Progenitor cell of endocrine pancreas (in vitro differentiated cells): ENCODE measurements around the gene FADS6. TPM values are rescaled to one million over a fixed set of nuclear protein-coding genes. Genes with fewer than 3 reads are reported as not detected.

Experiments used
- DNase-seq: peaks from one replicate; pipeline ENCODE4 v3.0.0; 2021; ENCODE audit warnings: low spot score; ENCODE audit not compliant: unreplicated experiment
- H3K27ac Mint-ChIP-seq: 2 replicates; pipeline ENCODE4 v1.8.0; 2021; ENCODE audit warnings: mild to moderate bottlenecking, moderate library complexity, mixed read lengths
- H3K27me3 Mint-ChIP-seq: 2 replicates; pipeline ENCODE4 v1.8.0; 2021; ENCODE audit warnings: mixed read lengths
- H3K36me3 Mint-ChIP-seq: 2 replicates; pipeline ENCODE4 v1.8.0; 2022; ENCODE audit warnings: mixed read lengths; ENCODE audit not compliant: insufficient read depth
- H3K4me1 Mint-ChIP-seq: 2 replicates; pipeline ENCODE4 v1.8.0; 2021; ENCODE audit warnings: low read depth, mixed read lengths
- H3K4me3 Mint-ChIP-seq: 2 replicates; pipeline ENCODE4 v1.8.0; 2021; ENCODE audit warnings: low read depth, mild to moderate bottlenecking, moderate library complexity, mixed read lengths
- H3K9me3 Mint-ChIP-seq: 2 replicates; pipeline ENCODE4 v1.8.0; 2021; ENCODE audit warnings: low read depth, mixed read lengths
- total RNA-seq: library from RNA; stranded (reverse); gene quantifications from 2 replicates; pipeline ENCODE4 v1.2.1, GENCODE V29; 2021
- TF ChIP-seq, protein P1 (sequence below): fragments of 200-600 bp; sonication (generic); IDR thresholded peaks from one replicate; pipeline ENCODE4 v1.5.0; 2021; ENCODE audit warnings: antibody characterized with exemption, mild to moderate bottlenecking; ENCODE audit not compliant: unreplicated experiment

Gene FADS6
- total RNA-seq, 1 donor from 2014 or later, result 0.14 TPM

DNA sequence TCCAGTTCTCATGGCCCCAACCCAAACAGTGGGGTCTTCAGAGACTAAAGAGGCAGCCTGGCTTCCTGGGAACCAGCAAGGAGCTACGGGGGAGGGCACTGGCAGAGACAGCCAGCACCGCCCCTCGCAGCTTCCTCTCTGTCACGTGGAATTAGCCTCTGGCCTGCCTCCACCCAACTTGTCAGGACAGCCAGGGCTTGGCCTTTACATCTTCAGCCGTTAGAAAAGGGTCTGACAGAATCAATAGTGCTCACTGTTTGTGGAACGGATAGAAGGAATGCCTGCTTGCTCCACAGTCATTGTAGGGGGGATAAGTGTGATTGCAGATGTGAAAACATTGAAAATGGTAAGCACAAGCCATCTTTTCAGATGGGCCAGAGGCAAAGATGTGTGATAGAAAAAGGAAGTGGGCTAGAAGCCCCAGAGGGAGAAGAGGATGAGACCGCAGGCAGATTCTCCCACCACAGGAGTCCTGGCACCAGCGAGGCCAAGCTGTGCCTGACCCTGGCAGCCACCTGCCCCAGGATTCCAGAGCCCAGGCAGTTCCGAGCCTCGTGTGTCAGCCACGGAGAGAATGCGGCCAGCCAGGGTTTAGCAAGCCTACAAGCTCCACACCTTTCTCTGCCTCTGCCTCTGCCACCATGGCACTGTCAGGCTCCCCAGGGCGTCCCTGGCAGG lies 52.3 kb downstream of the FADS6 start:
- no peak overlapping the region for H3K4me3 Mint-ChIP-seq

DNA sequence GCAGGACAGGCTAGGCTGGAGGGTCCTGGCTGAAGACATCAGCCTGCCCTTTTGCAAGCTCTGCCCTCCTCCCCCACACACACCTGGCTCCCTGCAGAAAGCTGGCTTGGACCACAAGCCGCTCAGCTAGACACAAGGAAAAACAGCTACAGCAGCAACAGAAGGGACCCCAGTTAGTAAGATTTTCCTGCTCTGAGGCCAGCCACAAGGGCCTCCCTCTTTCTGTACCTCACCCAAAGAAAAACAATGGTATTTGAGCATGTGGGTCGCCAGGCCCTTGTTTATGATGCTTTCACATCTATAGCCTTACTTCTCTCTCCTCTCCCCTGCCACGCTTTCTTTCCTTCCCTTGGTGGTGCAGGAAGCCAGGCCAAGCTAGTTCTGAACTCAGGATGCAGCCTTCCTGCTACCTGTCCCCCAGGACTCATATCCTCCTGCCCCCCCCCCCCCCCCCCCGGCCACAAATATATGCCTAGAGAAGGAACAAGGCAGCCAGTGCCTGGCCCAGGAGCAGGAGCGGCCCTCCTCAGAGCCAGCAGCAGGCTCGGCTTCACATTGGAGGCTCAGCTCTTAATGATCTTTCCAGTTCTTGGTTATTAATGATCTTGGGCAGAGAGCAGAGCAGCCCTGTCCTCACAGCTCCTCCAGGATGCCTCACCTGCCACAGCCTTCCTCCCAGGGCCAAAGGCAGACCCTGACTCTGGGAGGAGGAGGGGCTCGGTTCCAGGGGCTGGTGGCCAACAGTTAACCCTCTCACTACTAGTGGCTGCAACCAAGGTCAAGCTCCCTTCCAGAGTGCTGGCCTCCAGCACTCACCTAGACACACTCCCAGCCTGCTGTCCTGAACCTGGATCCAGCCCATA lies 53.2 kb downstream of the FADS6 start:
- Mint-ChIP-seq H3K36me3 (peaks cover 4% of the 10 kb centered on the region), H3K27me3 (peaks cover 31% of the 10 kb centered on the region), H3K4me1 (peaks cover 14% of the 10 kb centered on the region), H3K4me3 (no peak overlapping the region), H3K27ac (peak overlapping the region; percentile 46), H3K9me3 (no peaks in the 10 kb centered on the region)
- no peak for DNase-seq
- TF ChIP-seq, protein P1, sequence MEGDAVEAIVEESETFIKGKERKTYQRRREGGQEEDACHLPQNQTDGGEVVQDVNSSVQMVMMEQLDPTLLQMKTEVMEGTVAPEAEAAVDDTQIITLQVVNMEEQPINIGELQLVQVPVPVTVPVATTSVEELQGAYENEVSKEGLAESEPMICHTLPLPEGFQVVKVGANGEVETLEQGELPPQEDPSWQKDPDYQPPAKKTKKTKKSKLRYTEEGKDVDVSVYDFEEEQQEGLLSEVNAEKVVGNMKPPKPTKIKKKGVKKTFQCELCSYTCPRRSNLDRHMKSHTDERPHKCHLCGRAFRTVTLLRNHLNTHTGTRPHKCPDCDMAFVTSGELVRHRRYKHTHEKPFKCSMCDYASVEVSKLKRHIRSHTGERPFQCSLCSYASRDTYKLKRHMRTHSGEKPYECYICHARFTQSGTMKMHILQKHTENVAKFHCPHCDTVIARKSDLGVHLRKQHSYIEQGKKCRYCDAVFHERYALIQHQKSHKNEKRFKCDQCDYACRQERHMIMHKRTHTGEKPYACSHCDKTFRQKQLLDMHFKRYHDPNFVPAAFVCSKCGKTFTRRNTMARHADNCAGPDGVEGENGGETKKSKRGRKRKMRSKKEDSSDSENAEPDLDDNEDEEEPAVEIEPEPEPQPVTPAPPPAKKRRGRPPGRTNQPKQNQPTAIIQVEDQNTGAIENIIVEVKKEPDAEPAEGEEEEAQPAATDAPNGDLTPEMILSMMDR, result no peak

More for the DNA sequence above, 52.3 kb downstream of the FADS6 start:
- Mint-ChIP-seq H3K27me3 (peaks cover 40% of the 10 kb centered on the region), H3K4me1 (peaks cover 14% of the 10 kb centered on the region), H3K9me3 (no peaks in the 10 kb centered on the region), H3K27ac (peak overlapping the region; percentile 26), H3K36me3 (peaks cover 2% of the 10 kb centered on the region)
- DNase-seq, result no peak
- TF ChIP-seq, protein P1, result no peak

DNA sequence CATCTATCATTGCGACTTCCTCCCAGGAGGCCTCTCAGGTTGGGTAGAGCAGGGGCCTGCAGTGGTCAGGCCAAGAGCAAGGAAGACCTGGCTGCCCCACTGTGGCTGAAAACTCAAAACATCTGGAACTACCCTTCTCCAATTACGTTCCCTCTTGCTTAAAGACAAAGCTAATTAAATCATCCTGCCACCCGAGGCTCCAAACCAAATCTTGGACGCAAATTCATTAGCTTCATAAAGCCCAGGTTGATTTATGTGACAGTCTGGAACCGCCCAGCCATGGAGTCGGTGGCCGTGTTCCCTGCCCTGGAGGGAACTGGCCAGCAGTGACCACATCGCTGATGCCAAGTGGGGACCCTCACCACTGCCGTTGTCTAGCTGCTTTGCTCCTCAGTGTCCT lies 55.2 kb downstream of the FADS6 start:
- Mint-ChIP-seq H3K27me3 (peaks cover 14% of the 10 kb centered on the region), H3K4me1 (peaks cover 14% of the 10 kb centered on the region), H3K9me3 (no peaks in the 10 kb centered on the region), H3K27ac (no peak overlapping the region), H3K36me3 (peaks cover 4% of the 10 kb centered on the region), H3K4me3 (no peak overlapping the region)
- TF ChIP-seq, protein P1, result no peak
- DNase-seq, result no peak

DNA sequence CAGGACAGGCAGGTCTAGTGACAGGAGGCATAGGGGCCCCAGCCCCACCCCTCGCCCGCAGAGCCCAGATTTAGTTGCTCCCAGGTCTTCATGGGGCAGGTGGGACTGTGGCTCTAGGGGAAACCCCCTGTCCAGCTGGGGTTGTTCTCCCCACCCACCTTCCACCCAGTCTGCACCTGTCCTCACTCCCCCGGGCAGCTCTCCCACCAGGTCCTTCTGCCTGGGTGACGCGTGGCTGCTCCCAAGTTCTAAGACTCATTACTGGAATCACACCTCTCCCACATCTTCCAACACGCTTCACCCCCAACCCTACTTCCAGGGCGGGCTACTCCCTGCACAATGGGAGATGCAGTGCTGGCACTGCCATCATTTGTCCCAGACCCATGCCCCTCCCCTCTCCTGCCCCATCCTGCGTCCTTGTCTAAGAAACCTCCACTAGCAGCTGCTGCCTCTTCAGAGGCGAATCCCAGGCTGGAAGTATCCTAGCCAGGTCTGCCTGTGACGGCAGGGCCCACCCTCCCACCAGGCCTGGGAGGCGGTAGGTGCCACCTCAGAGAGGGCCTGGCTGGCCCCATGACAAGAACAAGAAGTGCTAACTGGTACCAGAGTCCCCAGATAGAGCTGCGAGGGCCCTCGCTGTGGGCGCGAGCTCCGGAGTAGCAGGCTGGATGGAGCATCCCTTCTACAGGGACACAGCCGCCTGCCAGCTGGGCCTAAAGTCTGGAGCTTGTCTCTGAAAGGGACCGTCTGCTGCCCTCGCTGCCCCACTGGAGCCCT lies 56.6 kb downstream of the FADS6 start:
- peaks cover 4% of the 10 kb centered on the region for H3K36me3 Mint-ChIP-seq
- H3K4me3 Mint-ChIP-seq, result no peak overlapping the region
- TF ChIP-seq, protein P1, result no peak
- DNase-seq, result no peak
- H3K27me3 Mint-ChIP-seq, result peaks cover 12% of the 10 kb centered on the region
- H3K4me1 Mint-ChIP-seq, result peaks cover 14% of the 10 kb centered on the region
- H3K27ac Mint-ChIP-seq, result no peak overlapping the region
- no peaks in the 10 kb centered on the region for H3K9me3 Mint-ChIP-seq

DNA sequence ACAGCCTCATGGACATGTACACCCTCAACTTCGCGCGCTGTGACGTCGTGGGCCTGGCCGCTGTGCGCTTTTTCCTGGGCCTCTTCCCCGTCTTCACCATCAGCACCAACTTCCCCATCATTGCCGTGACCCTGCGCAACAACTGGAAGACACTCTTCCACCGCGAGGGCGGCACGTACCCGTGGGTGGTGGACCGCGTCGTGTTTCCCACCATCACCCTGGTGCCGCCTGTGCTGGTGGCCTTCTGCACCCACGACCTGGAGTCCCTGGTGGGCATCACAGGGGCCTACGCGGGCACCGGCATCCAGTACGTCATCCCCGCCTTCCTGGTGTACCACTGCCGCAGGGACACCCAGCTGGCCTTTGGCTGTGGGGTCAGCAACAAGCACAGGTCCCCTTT lies 57.2 kb downstream of the FADS6 start:
- peaks cover 7% of the 10 kb centered on the region for H3K27me3 Mint-ChIP-seq
- H3K9me3 Mint-ChIP-seq, result no peaks in the 10 kb centered on the region
- peaks cover 13% of the 10 kb centered on the region for H3K4me1 Mint-ChIP-seq
- no peak overlapping the region for H3K27ac Mint-ChIP-seq
- no peak overlapping the region for H3K4me3 Mint-ChIP-seq
- no peak for DNase-seq
- H3K36me3 Mint-ChIP-seq, result peaks cover 4% of the 10 kb centered on the region
- TF ChIP-seq, protein P1, result no peak
